Measurements from ENCODE around the gene SRSF12.
A peak's percentile ranks its signal among the peaks of the same experiment; 100 is the strongest.

SRSF12 gene

DNA sequence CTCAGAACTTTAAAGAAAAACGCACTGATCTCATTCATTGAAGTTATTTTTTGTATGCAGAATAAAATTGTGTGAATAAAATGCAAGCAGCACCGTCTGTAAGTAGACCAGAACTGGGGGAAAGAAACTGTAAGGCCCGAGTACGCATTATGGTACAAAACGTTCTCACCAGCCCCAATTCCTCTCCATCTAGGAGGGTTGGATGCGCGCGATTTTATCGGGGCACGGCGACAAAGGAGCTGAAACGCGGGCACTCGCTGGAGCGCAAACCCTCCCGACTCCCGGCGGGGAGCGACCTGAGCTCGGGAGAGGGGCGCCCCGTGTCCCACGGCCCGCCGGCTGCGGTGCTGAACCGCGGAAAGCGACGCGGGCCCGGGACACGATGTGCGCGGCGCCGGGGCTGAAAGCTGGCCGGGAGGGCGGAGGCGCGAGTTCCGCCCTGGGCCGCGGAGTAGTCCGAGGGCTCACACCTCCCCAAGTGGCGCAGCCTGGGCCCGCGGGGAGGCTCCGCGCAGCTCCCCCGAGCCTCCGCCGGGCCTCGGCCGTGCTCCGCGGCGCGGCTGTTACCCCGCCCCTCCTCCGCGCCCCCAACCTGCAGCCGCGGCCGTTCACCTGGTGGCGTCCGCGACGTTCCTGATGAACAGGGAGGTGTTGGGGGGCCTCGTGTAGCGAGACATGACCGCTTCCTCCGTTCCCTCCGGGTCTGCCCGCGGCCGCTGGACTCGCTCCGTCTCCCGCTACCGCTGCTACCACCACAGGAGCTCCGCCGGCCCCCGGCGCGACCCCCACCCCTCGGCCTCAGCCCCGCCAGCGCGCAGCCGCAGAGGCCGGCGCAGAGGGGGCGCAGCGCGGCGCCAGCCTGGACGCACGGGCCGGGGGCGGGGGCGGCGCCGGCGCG is at the start of gene SRSF12:
TSS of gene SRSF12 (minus strand) at position 861 of the 898 bp plus-strand sequence. CDS start at position 677, 184 bp downstream.
- DNase-seq = no peak

- DNase-seq = no peak
Observed at GRCh38 chr6:89162047-89162371, 44.1 kb upstream of the SRSF12 start.

- no peak for DNase-seq
Observed at GRCh38 chr6:89161326-89162046, 43.6 kb upstream of the SRSF12 start.

GRCh38 chr6:89160331-89161092 is 42.6 kb upstream of the SRSF12 start:
- DNase-seq = no peak

- no peak for DNase-seq
Observed at GRCh38 chr6:89154131-89154530, 36.3 kb upstream of the SRSF12 start.

DNA sequence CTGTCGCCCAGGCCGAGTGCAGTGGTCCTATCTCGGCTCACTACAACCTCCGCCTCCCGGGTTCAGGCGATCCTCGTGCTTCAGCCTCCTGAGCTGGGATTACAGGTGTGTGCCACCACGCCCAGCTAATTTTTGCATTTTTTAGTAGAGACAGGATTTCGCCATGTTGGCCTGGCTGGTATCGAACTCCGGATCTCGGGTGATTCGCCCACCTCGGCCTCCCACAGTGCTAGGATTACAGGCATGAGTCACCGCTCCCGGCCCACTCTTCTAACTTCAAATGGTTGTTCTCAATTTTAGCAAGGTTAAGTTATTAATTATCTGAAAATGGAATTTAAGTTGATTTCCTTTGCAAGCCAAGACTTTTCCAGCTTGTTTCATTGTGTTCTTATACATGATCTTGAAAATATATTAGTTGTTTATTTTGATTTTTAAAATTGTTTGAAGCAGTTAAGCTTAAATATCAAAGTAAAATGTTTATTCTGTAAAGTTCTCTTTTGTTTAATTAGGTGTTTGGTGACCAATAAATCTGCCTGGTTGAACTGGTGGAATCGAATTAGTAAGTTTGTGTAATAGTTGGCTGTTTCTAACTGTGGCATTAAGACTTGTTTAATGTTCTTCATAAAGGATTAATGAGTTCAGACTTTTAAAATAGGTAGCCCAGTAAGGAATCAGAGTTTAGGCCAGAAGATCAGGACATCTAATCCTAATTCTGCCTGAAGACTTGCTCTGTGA is 30.3 kb upstream of the SRSF12 start:
- no peak for DNase-seq

- DNase-seq = peak; percentile 67
Observed at GRCh38 chr6:89146718-89147700, 29.1 kb upstream of the SRSF12 start.

GRCh38 chr6:89145956-89146717 is 28.3 kb upstream of the SRSF12 start, which contains the start of gene PM20D2:
PM20D2 (plus strand) TSS chr6:89146055; CDS start chr6:89146145, 90 bp downstream.
- no peak for DNase-seq

DNA sequence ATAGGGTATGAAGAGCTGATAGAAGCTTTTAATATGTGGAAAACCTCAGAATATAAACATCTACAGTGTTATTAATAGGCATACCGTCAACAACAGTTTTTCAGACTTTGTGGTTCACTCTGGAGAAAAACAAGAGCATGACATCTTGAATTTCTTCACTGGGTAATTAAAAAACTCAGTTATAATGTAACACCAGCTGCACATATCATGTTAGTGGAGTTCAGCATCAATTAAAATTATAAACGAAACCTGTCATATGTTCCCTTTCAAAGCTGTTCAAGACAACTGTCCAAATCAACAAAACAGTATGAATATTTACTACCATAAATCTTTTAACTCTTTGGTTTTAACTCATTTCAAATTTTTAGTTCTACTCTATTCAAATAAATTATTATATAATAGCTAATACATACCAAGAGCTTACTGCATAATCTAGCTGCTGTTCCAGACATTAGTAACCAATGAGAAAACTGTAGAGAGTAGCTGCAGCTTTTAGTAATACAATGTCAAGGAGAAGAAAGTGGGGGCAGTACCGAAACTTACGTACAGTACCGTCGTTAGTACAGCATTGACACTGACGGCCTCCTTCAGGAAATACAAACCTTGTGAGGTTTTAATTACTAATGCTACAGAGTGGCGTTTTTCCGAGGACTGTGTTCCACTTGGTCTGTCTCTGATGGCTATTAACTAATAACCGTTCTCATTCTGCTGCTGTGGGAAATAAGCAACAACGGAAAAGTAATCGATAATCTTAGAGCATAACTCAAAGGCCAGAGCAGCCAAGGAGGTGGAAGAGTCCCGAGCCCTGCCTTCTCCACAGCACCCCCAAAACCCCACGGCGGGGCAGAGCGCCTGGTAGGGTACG is 27.5 kb upstream of the SRSF12 start:
- peak; percentile 33 for DNase-seq

GRCh38 chr6:89144354-89144906 is 26.6 kb upstream of the SRSF12 start:
- DNase-seq = no peak

- peak; percentile 8 for DNase-seq
Observed at GRCh38 chr6:89140347-89141156, 22.7 kb upstream of the SRSF12 start.

GRCh38 chr6:89139509-89140346 is 21.9 kb upstream of the SRSF12 start:
- no peak for DNase-seq

DNA sequence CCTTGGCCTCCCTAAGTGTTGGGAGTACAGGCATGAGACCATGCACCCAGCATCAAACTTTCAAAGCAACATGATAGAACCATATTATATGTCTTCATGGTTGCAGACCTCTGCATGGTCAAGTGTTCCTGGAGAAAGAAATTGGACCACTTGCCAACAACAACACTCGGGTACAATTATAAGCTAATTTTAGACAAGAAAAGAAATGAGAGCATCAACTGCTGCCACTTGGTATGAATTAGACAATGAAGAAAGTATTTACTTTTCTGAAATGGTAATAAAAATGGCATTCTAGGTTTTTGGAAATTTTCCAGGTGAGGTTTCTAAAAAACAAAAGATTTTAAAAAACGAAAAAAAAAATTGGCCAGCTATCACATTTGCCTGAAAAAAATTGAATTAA is 20.3 kb upstream of the SRSF12 start:
- no peak for DNase-seq

DNA sequence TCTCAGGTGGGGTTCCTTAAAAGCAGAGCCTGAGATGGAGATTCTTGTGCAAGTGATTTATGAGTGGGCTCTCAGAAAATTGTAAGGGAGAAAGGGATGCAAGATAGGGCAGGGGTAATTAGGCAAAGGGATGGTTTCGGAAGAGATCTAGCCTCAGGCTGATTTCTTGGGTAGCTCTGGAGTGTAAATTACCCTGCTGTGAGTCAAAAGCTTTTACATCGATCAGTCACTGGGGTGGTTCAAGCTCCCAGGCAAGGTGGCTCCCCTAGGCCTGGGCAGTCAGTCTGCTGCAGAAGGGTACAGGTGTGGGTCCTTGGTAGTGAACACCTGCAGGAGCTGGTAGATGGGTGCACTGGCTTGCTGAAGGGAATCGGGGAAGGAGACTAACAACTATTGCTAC is 16.9 kb upstream of the SRSF12 start:
- no peak for DNase-seq

GRCh38 chr6:89133981-89134380 is 16.1 kb upstream of the SRSF12 start:
- DNase-seq = no peak

- DNase-seq = no peak
Observed at GRCh38 chr6:89132057-89132456, 14.2 kb upstream of the SRSF12 start.

DNA sequence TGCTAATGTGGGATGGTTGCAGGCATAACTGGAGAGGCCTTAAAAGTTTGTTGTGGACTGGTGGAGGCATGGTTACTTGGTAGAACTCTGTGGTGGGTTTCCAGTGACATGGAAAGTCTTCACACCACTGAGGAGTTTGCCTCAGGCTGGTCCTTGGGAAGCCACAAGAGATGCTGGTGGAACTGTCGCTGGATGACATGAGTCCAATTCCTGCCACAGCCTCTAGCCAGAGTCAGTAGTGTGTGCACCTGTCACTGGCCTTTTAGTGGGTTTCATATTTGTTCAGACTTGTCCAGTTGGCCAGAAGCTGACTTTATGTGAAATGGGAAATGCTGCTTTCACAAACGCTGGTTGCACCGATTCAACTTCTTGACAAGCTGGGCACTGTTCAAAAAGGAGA is 13.7 kb upstream of the SRSF12 start:
- no peak for DNase-seq
